Vagina (tissue), 2 donors: ENCODE data around the gene BPI.

Experiments used
- POLR2AphosphoS5 ChIP-seq, 2 donors: sonication (generic); formaldehyde crosslinking; IDR thresholded peaks; one replicate each; pipeline ENCODE4 v1.9.0; 2017; ENCODE audit warnings: antibody characterized with exemption in 2 of 2, mild to moderate bottlenecking in 2 of 2, low read depth in 1 of 2; ENCODE audit not compliant: insufficient read depth in 1 of 2
- TF ChIP-seq, protein P1 (sequence below), 3 experiments: fragments of 450-650 bp in 2 of 3; fragments of 200-600 bp in 1 of 3; sonication (generic) in 1 of 3; IDR thresholded peaks; one replicate each; pipeline ENCODE4 v1.5.1; 2017 to 2019; ENCODE audit warnings: antibody characterized with exemption in 3 of 3, mild to moderate bottlenecking in 2 of 3, moderate library complexity in 2 of 3

DNA sequence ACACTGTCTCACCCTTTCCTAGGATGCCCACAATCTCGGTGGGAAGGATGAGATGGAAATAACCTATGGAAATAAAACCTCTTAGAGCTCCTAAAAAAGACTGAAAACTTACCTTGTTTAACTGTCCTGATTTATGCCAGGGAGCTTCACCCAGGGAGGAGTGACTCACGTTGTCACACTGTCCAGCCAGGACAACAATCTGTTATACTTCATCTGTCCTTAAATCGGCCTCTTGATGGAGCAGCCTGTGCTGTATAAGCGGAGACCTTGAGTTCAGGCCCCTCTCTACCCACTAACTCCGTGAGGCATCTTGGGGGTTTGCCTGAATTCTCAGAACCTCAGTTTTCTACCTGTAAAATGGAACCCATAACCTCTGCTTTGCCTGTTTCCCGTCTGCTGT is 34.2 kb upstream of the BPI start:
- TF ChIP-seq, protein P1, sequence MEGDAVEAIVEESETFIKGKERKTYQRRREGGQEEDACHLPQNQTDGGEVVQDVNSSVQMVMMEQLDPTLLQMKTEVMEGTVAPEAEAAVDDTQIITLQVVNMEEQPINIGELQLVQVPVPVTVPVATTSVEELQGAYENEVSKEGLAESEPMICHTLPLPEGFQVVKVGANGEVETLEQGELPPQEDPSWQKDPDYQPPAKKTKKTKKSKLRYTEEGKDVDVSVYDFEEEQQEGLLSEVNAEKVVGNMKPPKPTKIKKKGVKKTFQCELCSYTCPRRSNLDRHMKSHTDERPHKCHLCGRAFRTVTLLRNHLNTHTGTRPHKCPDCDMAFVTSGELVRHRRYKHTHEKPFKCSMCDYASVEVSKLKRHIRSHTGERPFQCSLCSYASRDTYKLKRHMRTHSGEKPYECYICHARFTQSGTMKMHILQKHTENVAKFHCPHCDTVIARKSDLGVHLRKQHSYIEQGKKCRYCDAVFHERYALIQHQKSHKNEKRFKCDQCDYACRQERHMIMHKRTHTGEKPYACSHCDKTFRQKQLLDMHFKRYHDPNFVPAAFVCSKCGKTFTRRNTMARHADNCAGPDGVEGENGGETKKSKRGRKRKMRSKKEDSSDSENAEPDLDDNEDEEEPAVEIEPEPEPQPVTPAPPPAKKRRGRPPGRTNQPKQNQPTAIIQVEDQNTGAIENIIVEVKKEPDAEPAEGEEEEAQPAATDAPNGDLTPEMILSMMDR (IDR thresholded peaks at IDR 0.05) = no peak
- no peak for TF ChIP-seq POLR2AphosphoS5 (IDR thresholded peaks at IDR 0.05; ENCODE audit: insufficient read depth in 1 of 2, low read depth in 1 of 2)
